K562 (cell line): ENCODE results near the gene ZC3H12C. TPM values are rescaled to one million over a fixed set of nuclear protein-coding genes. Genes with fewer than 3 reads are reported as not detected.

Source experiments
- ATAC-seq: fragments of 200-7000 bp; cut with Tn5 transposase; 3 replicates; pipeline ENCODE4 v1.9.1; 2020; ENCODE audit warnings: moderate library complexity
- BruUV-seq: library from RNA; stranded (reverse); fragments of 400-500 nt; replicated peaks from 2 replicates; lab custom pipeline; 2021; lab: Mats Ljungman, UMichigan
- CTCF ChIA-PET: fragments of 300-600 bp; formaldehyde crosslinking; extraction: SDS; loops from one replicate; lab custom pipeline; 2021; ENCODE audit warnings: low intra/inter-chr PET ratio; lab: Yijun Ruan, JAX
- POLR2A ChIA-PET: fragments of 300-600, 350-650 bp; sonication (Branson Sonifier 250); formaldehyde crosslinking; extraction: SDS; loops from one replicate; lab custom pipeline; 2021; ENCODE audit warnings: antibody characterized with exemption, inconsistent platforms; lab: Yijun Ruan, JAX
- DNase-seq, 4 experiments: peaks; one replicate each; pipeline versions ENCODE4 v3.0.0 to v3.0.0-alpha.2; 2011 to 2018; ENCODE audit warnings: low spot score in 3 of 4, mixed read lengths in 3 of 4; ENCODE audit errors: extremely low read depth in 1 of 4
- FAIRE-seq: peaks from 2 replicates; lab custom pipeline; 2011; peaks lifted over from hg19 to GRCh38; lab: Jason Lieb, UNC
- H2AFZ ChIP-seq: 2 replicates; pipeline ENCODE4 v1.6.0; 2011; ENCODE audit warnings: low read depth, low read length, control low read depth, inconsistent platforms
- H3K27ac ChIP-seq: fragments of 200-600 bp; 3 replicates; pipeline ENCODE4 v1.8.0; 2011; ENCODE audit warnings: low read depth, mild to moderate bottlenecking, control low read depth, inconsistent platforms, low read length, moderate library complexity, mixed read lengths; ENCODE audit errors: extremely low read depth
- H3K27me3 ChIP-seq, 2 experiments: fragments of 300-600 bp in 1 of 2; 2 replicates in 1 of 2; 3 replicates in 1 of 2; pipeline versions ENCODE4 v1.6.0 to v1.8.0; 2011; ENCODE audit warnings: inconsistent platforms in 2 of 2, low read length in 2 of 2, mild to moderate bottlenecking in 1 of 2, mixed read lengths in 1 of 2, moderate library complexity in 1 of 2; ENCODE audit not compliant: control insufficient read depth in 2 of 2, insufficient read depth in 2 of 2
- H3K36me3 ChIP-seq: fragments of 300-600 bp; 3 replicates; pipeline ENCODE4 v1.8.0; 2011; ENCODE audit warnings: mild to moderate bottlenecking, low read length, inconsistent platforms; ENCODE audit not compliant: control insufficient read depth, insufficient read depth
- H3K4me1 ChIP-seq, 2 experiments: fragments of 200-600 bp in 1 of 2; replicated peaks in 1 of 2; 2 replicates in 1 of 2; 3 replicates in 1 of 2; pipeline versions ENCODE4 v1.5.1 to v1.8.0; 2011; ENCODE audit warnings: inconsistent platforms in 2 of 2, low read length in 2 of 2, mild to moderate bottlenecking in 1 of 2, mixed read lengths in 1 of 2, moderate library complexity in 1 of 2; ENCODE audit not compliant: control insufficient read depth in 2 of 2, insufficient read depth in 2 of 2
- H3K4me2 ChIP-seq: 2 replicates; pipeline ENCODE4 v1.6.1; 2011; ENCODE audit warnings: low read length, control low read depth, inconsistent platforms, mixed read lengths; ENCODE audit not compliant: insufficient read depth
- H3K4me3 ChIP-seq: fragments of 200-600 bp; sonication (generic), shearing (Covaris generic); 2 replicates; pipeline ENCODE4 v1.5.1; 2016; ENCODE audit warnings: control low read depth, inconsistent platforms
- H3K79me2 ChIP-seq: fragments of 200-600 bp; 3 replicates; pipeline ENCODE4 v1.8.0; 2011; ENCODE audit warnings: low read length, inconsistent platforms; ENCODE audit not compliant: control insufficient read depth, insufficient read depth
- H3K9ac ChIP-seq, 2 experiments: 2 replicates each; pipeline versions ENCODE4 v1.6.0 to v1.6.1; 2011; ENCODE audit warnings: low read depth in 2 of 2, low read length in 2 of 2, control low read depth in 1 of 2, inconsistent platforms in 1 of 2, mild to moderate bottlenecking in 1 of 2, mixed read lengths in 1 of 2; ENCODE audit not compliant: insufficient read depth in 1 of 2
- H3K9me1 ChIP-seq: one replicate; pipeline ENCODE4 v1.6.0; 2011; ENCODE audit warnings: inconsistent platforms, mild to moderate bottlenecking, low read length, moderate library complexity; ENCODE audit not compliant: control insufficient read depth, insufficient read depth
- H3K9me3 ChIP-seq: replicated peaks from 2 replicates; pipeline ENCODE4 v1.5.1; 2011; ENCODE audit warnings: low read depth, low read length, inconsistent platforms; ENCODE audit not compliant: control insufficient read depth, insufficient read depth
- H4K20me1 ChIP-seq: replicated peaks from 2 replicates; pipeline ENCODE4 v1.6.1; 2011; ENCODE audit warnings: low read length, inconsistent platforms, mixed read lengths; ENCODE audit not compliant: control insufficient read depth, insufficient read depth
- BACH1 ChIP-seq: fragments of 200-800 bp; sonication (Bioruptor generic); IDR thresholded peaks from 2 replicates; pipeline ENCODE4 v1.6.1; 2016; ENCODE audit warnings: missing genetic modification characterization, missing compliant biosample characterization
- CGGBP1 ChIP-seq: fragments of 250-450 bp; sonication (Bioruptor Pico); IDR thresholded peaks from 2 replicates; pipeline ENCODE4 v1.9.0; 2021; ENCODE audit warnings: mild to moderate bottlenecking
- HMG20A ChIP-seq: fragments of 450-650 bp; formaldehyde crosslinking; conservative IDR thresholded peaks from 2 replicates; pipeline ENCODE4 v1.4.0; 2020; ENCODE audit warnings: mild to moderate bottlenecking, mixed read lengths
- KAT8 ChIP-seq: fragments of 450-650 bp; IDR thresholded peaks from 2 replicates; pipeline ENCODE4 v1.6.1; 2016; ENCODE audit warnings: low read depth, mild to moderate bottlenecking
- WGBS: fragments of 100-300 bp; shearing (Covaris generic); methylation state at CpG from one replicate; pipeline ENCODE4 v1.1.6; 2016; ENCODE audit warnings: low coverage, mixed read lengths; ENCODE audit not compliant: insufficient coverage; ENCODE audit errors: missing lambda C conversion rate; 5-methylcytosine and 5-hydroxymethylcytosine counted together
- in situ Hi-C: fragments of 300-500 bp; cut with MboI; formaldehyde crosslinking; loops from 4 replicates; pipeline ENCODE4 v1.15.0; 2018; ENCODE audit warnings: inconsistent platforms, mixed read lengths
- intact Hi-C: fragments of 100-400 bp; cut with micrococcal nuclease; formaldehyde crosslinking; loops from 2 replicates; pipeline ENCODE4 v1.14.2; 2022
- polyA plus RNA-seq, 8 experiments: library from polyadenylated mRNA; depleted of rRNA in 4 of 8; stranded (reverse) in 5 of 8; unstranded in 3 of 8; fragments of >200 nt; fragmentation: Nextera tagmentation in 2 of 8; fragmentation: Illumina TruSeq in 1 of 8; extraction: Ambion mirVana in 2 of 8; extraction: Trizol in 1 of 8; gene quantifications; 2 replicates each; pipeline versions ENCODE4 v1.2.1 to v1.2.3, GENCODE V29; 2011 to 2014; ENCODE audit warnings: inconsistent platforms in 1 of 8, missing spikeins in 1 of 8
- total RNA-seq, 7 experiments: library from RNA; depleted of rRNA in 6 of 7; stranded (reverse); fragments of >200 nt in 6 of 7; fragmentation: Illumina TruSeq in 2 of 7; extraction: Trizol in 2 of 7; gene quantifications; 2 replicates each; pipeline versions ENCODE4 v1.2.1 to v1.2.3, GENCODE V29; 2011 to 2021; ENCODE audit warnings: low replicate concordance in 1 of 7
- TF ChIP-seq, protein P1 (sequence below): sonication (generic); formaldehyde crosslinking; IDR thresholded peaks from 2 replicates; pipeline ENCODE4 v1.8.0; 2022; ENCODE audit warnings: mild to moderate bottlenecking, missing genetic modification reagents, borderline replicate concordance

The ZC3H12C gene
- total and polyA plus RNA-seq, 9 of the 15 experiments (the other 6 are each of a cell fraction or from before 2014, with no cell fraction given), result 0.56 to 5.9 (median 3.3) TPM

DNA sequence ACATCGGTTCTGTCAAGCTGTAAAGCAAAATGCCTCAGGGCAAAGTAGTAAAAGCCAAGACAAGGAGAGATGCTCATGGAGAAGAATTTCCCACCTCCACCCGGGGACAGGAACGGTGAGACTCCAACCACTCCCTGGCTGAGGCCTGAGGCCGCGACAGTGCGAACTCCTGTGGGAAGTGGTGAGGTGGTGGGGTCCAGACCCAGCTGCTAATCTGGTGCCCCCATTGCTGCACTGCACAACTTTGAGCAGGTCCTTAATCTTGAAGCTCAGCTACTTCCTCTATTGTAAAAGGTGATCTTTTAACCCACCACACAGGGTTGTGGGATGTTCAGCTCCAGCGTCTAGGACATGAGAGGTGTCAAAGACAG is 83.9 kb downstream of the ZC3H12C start:
- no peak overlapping the region for H3K4me3 ChIP-seq
- in situ Hi-C loops, result loop anchor here (25.0 kb wide), 1 partner anchor 1060 kb away; the partner anchor contains the start of gene POU2AF2
- no peaks in the 10 kb centered on the region for H3K36me3 ChIP-seq
- H3K27ac ChIP-seq, result no peak overlapping the region
- no peak overlapping the region for H2AFZ ChIP-seq
- H3K4me2 ChIP-seq, result no peak overlapping the region
- TF ChIP-seq CGGBP1 (CRISPR knock-in tag), result no peak
- no peak for TF ChIP-seq HMG20A (CRISPR knock-in tag)
- TF ChIP-seq, protein P1, sequence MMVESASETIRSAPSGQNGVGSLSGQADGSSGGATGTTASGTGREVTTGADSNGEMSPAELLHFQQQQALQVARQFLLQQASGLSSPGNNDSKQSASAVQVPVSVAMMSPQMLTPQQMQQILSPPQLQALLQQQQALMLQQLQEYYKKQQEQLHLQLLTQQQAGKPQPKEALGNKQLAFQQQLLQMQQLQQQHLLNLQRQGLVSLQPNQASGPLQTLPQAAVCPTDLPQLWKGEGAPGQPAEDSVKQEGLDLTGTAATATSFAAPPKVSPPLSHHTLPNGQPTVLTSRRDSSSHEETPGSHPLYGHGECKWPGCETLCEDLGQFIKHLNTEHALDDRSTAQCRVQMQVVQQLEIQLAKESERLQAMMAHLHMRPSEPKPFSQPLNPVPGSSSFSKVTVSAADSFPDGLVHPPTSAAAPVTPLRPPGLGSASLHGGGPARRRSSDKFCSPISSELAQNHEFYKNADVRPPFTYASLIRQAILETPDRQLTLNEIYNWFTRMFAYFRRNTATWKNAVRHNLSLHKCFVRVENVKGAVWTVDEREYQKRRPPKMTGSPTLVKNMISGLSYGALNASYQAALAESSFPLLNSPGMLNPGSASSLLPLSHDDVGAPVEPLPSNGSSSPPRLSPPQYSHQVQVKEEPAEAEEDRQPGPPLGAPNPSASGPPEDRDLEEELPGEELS (CRISPR knock-in tag), result no peak
- no peak for TF ChIP-seq KAT8
- no peak for TF ChIP-seq BACH1 (tag)
- ChIA-PET CTCF (interaction anchor here (0.5 kb wide), 1 partner anchor 1417 kb away, joined by 4 read pairs; no protein-coding TSS in a partner anchor), POLR2A (interaction anchor here (1.3 kb wide), 1 partner anchor 9 kb away, joined by 4 read pairs; no protein-coding TSS in a partner anchor)
- BruUV-seq, result no TSS peak
- ATAC-seq (no peak), DNase-seq (no peak), FAIRE-seq (no peak)
- no peaks in the 10 kb centered on the region; a peak in 1 of 5 replicates for H3K27me3 ChIP-seq
- no peaks in the 10 kb centered on the region for H3K79me2 ChIP-seq
- H3K9me3 ChIP-seq, result no peaks in the 10 kb centered on the region
- H3K9me1 ChIP-seq, result no peaks in the 10 kb centered on the region
- no peaks in the 10 kb centered on the region for H4K20me1 ChIP-seq
- no peaks in the 10 kb centered on the region; a peak in 1 of 5 replicates for H3K4me1 ChIP-seq
- WGBS, result 31% methylated on average over 7 of the region's 7 CpGs
- intact Hi-C loops, result loop anchor here (5.0 kb wide), 1 partner anchor 230 kb away; no protein-coding TSS in a partner anchor
- H3K9ac ChIP-seq, result no peak overlapping the region
